ENCODE measurements around the gene C7orf33.
"Not testable (repeated sequence)": the region's sequence is repeated elsewhere in the genome, so short reads cannot be mapped to it uniquely, and the experiment has no call there.

Gene C7orf33

GRCh38 chr7:148580446-148580845, 10.1 kb upstream of the C7orf33 start:
- no peak for DNase-seq (ENCODE audit: low read depth in 3 of 3)

- no peak for DNase-seq (ENCODE audit: low read depth in 3 of 3)
Measured at GRCh38 chr7:148581624-148582023, 8.9 kb upstream of the C7orf33 start.

GRCh38 chr7:148584154-148584827, 6.3 kb upstream of the C7orf33 start:
- no peak for DNase-seq (ENCODE audit: low read depth in 3 of 3)

DNA sequence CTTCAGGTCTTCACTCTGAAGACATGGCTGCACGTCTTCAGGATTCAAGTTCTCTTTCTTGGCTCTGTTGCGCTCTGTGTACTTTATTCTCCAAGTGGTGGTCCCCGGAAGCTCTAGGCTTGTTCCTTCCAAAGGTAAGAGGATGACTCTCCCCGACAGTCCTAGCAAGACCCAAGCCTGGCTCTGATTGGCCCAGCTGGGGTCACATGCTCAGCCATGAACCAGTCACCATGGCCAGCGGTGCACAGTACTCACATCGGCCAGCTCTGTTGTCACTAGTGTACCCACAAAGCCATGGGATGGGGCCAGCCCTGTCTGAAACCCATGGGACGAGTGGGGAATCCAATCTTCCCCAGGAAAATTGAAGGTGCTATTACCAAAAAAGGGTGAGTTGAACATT, 5.2 kb upstream of the C7orf33 start:
- DNase-seq (ENCODE audit: low read depth in 3 of 3): no peak

DNA sequence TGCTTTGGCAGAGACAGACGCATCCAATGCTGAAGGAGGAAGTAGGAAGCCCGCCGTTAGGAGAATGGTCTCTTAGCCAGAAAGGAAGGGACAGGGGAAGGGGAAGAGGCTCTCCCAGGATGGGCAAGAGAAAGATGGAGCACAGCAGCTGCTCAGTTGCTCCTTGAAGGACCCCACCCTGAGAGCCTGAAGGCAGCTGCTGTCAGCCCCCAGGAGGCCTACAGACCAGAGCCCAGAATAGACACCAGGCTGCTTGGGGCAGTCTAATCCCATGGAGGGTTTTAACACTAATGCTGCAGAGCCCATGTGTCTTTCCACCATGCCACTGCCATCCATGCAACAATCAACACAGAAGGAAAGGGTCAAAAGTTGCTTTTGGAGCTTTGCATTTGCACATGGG, 3.5 kb upstream of the C7orf33 start:
- DNase-seq (ENCODE audit: low read depth in 3 of 3): no peak

DNA sequence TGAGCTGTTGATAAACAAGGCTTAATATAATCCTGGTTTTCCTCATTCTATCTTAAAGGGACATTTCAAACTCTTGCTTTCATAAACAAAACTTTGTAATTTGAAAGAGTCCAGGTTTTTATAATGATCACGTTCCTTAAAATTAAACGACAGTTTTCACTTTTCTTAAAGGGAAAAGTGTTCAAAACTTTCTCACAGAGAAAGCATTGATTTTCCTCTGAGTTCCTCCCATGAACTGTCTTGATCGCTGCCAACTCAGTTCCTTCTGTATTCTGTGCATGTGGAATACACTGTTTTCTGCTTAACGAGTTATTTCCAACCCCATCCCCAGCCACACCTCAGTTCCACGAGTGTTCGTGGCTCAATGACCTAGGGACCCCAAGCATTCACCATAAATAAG, 2.4 kb upstream of the C7orf33 start:
- DNase-seq (ENCODE audit: low read depth in 3 of 3): no peak

DNA sequence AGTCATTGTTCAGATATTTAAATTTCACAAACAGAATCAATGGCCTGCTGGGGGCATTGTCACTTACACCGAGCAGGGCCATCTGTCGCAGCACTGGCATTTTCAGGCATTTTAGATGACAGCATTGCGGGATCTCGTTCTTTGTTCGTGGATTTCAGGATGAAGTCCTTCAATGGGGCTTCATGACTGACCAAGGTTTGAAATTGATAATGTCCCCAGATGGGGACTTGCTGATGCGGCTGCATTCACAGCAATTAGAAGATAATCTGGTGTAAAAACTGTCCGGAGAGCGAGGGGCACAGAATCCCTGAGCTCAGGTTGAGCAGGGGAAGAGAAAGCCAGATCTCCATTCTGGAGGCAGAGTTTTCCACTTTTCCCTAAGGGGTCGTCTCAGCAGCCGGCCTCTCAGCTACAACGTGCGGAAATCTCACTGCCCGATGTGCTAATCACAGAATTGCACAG, 1.9 kb upstream of the C7orf33 start:
- no peak for DNase-seq (ENCODE audit: low read depth in 3 of 3)

GRCh38 chr7:148589640-148590039, 926 bp upstream of the C7orf33 start:
- no peak for DNase-seq (ENCODE audit: low read depth in 3 of 3)

DNA sequence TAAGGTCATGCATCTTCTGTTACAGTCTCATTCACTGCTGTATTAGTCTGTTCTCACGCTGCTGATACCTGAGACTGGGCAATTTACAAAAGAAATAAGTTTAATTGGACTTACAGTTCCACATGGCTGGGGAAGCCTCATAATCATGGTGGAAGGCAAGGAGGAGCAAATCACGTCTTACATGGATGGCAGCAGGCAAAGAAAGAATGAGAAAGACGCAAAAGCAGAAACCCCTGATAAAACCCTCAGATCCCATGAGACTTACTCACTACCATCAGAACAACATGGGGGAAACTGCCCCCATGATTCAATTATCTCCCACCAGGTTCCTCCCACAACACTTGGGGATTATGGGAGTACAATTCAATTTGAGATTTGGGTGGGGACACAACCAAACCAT, 5.8 kb downstream of the C7orf33 start:
- not testable (repeated sequence) for DNase-seq (ENCODE audit: low read depth in 3 of 3)

GRCh38 chr7:148598351-148598750, 7.8 kb downstream of the C7orf33 start:
- no peak for DNase-seq (ENCODE audit: low read depth in 3 of 3)

GRCh38 chr7:148605350-148605749, 14.8 kb downstream of the C7orf33 start:
- DNase-seq (ENCODE audit: low read depth in 3 of 3): no peak

GRCh38 chr7:148607151-148607661, 16.6 kb downstream of the C7orf33 start:
- DNase-seq (ENCODE audit: low read depth in 3 of 3): no peak

- no peak for DNase-seq (ENCODE audit: low read depth in 3 of 3)
Measured at GRCh38 chr7:148609045-148609725, 18.6 kb downstream of the C7orf33 start.

DNA sequence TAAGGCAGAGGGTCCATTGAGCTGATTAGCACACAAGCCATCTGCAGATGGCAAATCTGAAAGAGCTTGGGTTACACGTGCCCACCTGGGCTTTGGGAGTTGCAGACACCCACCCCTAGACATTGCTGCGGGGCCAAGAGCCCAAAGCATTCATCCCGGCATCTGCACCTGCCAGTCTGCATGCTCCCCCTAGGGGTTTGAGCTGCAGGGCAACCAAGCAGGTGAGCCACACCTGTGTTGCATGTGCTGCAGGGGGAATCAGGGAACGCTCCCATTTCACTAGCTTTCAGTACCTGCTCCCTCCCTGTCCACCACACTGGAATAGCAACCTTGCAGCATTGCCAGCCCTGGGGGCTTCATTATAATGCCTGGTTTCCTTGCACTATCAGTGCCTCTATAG, 21.1 kb downstream of the C7orf33 start:
- no peak for DNase-seq (ENCODE audit: low read depth in 3 of 3)

DNA sequence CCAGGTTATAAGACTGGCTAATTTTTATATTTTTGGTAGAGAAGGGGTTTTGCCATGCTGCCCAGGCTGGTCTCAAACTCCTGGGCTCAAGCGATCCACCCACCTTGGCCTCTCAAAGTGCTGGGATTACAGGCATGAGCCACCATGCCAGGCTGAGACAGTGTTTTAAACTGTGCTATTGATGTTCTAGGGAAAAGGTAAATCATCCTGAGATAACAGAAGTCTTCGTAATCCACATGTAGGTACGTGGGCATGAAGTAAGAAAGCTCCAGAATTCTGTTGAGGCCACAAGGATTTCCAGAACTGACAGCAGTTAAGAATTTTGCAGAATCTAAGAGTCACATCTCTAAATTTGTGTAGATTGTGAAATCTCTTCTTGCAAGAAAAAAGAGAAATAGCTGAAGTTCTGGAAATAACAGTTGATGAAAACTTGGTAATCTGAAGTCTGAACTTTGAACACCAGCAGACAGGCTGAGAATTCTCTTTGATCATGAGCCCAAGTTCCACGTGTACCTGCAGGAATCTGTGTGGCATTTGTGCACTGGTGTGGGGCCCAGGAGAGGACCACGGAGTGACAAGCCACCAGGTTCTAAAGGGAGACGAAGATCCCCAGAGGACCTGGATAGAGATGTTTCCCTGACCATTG, 24.6 kb downstream of the C7orf33 start:
- DNase-seq (ENCODE audit: low read depth in 3 of 3): no peak

GRCh38 chr7:148620749-148621359, 30.3 kb downstream of the C7orf33 start:
- no peak for DNase-seq (ENCODE audit: low read depth in 3 of 3)

GRCh38 chr7:148621563-148621962, 31.0 kb downstream of the C7orf33 start:
- no peak for DNase-seq (ENCODE audit: low read depth in 3 of 3)

GRCh38 chr7:148622887-148623585, 32.5 kb downstream of the C7orf33 start:
- no peak for DNase-seq (ENCODE audit: low read depth in 3 of 3)

GRCh38 chr7:148623586-148624282, 33.2 kb downstream of the C7orf33 start:
- DNase-seq (ENCODE audit: low read depth in 3 of 3): no peak

DNA sequence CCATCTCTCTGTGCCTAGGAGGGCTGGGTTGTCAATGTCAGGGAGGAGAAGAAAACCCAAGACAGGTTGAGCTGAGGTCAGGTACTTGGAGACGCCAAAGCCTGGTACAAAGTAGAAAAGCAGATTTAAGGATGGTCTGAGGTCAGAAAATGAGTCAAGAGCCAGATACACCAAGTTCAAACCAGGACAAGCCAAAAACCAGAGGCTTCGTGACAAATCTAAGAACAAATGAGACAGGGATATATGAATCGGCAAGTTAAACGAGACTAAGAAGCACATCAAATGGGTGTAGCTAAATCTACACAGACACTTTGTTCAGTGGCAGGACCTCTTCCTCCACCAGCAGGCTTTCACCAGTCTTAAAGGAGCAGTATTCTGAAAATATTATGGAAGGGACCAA, 34.2 kb downstream of the C7orf33 start:
- DNase-seq (ENCODE audit: low read depth in 3 of 3): no peak

DNA sequence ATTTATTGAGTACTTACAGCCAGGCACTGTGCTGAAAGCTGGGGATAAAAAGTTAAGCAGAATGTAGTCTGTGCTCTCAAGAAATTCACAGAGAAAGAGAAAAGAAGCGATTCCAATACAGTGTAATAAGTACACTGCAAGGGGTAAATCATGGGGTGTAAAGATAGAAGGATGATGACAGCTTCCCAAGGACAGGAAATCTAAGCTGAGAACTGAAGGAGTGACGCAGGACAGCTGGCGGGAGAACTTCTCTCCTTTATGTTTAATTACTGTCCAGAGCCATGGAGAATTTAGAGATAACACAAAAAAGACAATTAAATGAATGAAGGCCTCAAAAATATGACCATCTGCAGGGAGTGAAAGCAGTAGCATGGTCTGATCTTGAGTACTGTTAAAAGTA, 34.8 kb downstream of the C7orf33 start:
- no peak for DNase-seq (ENCODE audit: low read depth in 3 of 3)

All from stimulated activated CD4-positive, alpha-beta T cell treated with anti-CD3 and anti-CD28 coated beads, TNF-alpha, amount 100 ng/mL, for 24 hours (primary cell).